HEK293 (cell line): ENCODE measurements around the gene KLHDC9.

Experiments used
- SALL2 ChIP-seq: fragments of 450-650 bp; formaldehyde crosslinking; IDR thresholded peaks from 2 replicates; pipeline ENCODE4 v1.5.0; 2017; ENCODE audit warnings: missing biosample characterization, mild to moderate bottlenecking, missing genetic modification characterization, borderline replicate concordance
- TF ChIP-seq, protein P1 (sequence below): IDR thresholded peaks from 2 replicates; pipeline ENCODE4 v1.6.1; 2011; ENCODE audit warnings: mild to moderate bottlenecking, low read depth, low read length, borderline replicate concordance
- TF ChIP-seq, protein P2 (sequence below): fragments of 450-650 bp; formaldehyde crosslinking; IDR thresholded peaks from 2 replicates; pipeline ENCODE4 v1.5.1; 2016; ENCODE audit warnings: missing biosample characterization, missing genetic modification characterization

DNA sequence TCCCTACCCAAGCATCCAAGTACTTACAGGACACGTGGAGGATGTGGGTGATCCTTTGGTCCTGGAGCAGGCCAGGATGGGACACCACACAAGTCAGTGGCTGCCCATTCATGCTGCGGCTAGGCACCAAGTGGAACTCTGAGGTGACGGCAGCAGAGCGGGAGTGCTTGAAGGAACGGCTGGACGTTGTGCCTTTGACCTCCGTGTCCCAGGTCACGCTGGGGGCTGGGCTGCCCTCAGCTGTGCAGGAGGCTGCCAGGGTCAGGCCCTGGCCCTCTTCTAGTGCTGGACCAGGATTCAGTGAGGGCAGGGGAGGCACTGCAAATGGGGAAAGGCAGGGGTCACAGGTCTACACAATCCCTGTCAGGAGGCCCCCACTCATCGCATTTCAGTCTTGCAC lies 20.7 kb upstream of the KLHDC9 start:
- TF ChIP-seq, protein P1, sequence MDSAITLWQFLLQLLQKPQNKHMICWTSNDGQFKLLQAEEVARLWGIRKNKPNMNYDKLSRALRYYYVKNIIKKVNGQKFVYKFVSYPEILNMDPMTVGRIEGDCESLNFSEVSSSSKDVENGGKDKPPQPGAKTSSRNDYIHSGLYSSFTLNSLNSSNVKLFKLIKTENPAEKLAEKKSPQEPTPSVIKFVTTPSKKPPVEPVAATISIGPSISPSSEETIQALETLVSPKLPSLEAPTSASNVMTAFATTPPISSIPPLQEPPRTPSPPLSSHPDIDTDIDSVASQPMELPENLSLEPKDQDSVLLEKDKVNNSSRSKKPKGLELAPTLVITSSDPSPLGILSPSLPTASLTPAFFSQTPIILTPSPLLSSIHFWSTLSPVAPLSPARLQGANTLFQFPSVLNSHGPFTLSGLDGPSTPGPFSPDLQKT = no peak
- no peak for TF ChIP-seq SALL2 (tag by site-specific recombination)
- TF ChIP-seq, protein P2, sequence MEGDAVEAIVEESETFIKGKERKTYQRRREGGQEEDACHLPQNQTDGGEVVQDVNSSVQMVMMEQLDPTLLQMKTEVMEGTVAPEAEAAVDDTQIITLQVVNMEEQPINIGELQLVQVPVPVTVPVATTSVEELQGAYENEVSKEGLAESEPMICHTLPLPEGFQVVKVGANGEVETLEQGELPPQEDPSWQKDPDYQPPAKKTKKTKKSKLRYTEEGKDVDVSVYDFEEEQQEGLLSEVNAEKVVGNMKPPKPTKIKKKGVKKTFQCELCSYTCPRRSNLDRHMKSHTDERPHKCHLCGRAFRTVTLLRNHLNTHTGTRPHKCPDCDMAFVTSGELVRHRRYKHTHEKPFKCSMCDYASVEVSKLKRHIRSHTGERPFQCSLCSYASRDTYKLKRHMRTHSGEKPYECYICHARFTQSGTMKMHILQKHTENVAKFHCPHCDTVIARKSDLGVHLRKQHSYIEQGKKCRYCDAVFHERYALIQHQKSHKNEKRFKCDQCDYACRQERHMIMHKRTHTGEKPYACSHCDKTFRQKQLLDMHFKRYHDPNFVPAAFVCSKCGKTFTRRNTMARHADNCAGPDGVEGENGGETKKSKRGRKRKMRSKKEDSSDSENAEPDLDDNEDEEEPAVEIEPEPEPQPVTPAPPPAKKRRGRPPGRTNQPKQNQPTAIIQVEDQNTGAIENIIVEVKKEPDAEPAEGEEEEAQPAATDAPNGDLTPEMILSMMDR (tag by site-specific recombination) = no peak
